Hepatocyte (in vitro differentiated cells): ENCODE data around the gene ABCC10. TPM values are rescaled to one million over a fixed set of nuclear protein-coding genes. Genes with fewer than 3 reads are reported as not detected.

Experiments used
- DNase-seq: peaks from one replicate; pipeline ENCODE4 v3.0.0-alpha.2; 2016; ENCODE audit warnings: low spot score
- H2AFZ ChIP-seq: fragments of 200-600 bp; sonication (generic); 2 replicates; pipeline ENCODE4 v1.6.0; 2016; ENCODE audit warnings: antibody characterized with exemption, mild to moderate bottlenecking
- H3K27ac ChIP-seq: fragments of 200-600 bp; sonication (generic); 2 replicates; pipeline ENCODE4 v1.5.1; 2016; ENCODE audit warnings: mild to moderate bottlenecking
- H3K27me3 ChIP-seq: fragments of 200-600 bp; sonication (generic); 2 replicates; pipeline ENCODE4 v1.6.1; 2016
- H3K36me3 ChIP-seq: fragments of 200-600 bp; sonication (generic); replicated peaks from 2 replicates; pipeline ENCODE4 v1.5.1; 2016; ENCODE audit warnings: low read depth; ENCODE audit not compliant: insufficient read depth
- H3K4me1 ChIP-seq: fragments of 200-600 bp; sonication (generic); 2 replicates; pipeline ENCODE4 v1.5.1; 2016; ENCODE audit warnings: mild to moderate bottlenecking, moderate library complexity; ENCODE audit not compliant: insufficient read depth
- H3K4me2 ChIP-seq: fragments of 200-600 bp; sonication (generic); 2 replicates; pipeline ENCODE4 v1.6.0; 2016
- H3K4me3 ChIP-seq: fragments of 200-600 bp; sonication (generic); 2 replicates; pipeline ENCODE4 v1.5.1; 2016; ENCODE audit warnings: mild to moderate bottlenecking
- H3K79me2 ChIP-seq: fragments of 200-600 bp; sonication (generic); 2 replicates; pipeline ENCODE4 v1.6.0; 2017; ENCODE audit warnings: mild to moderate bottlenecking
- H3K9me2 ChIP-seq: fragments of 200-600 bp; sonication (generic); replicated peaks from 2 replicates; pipeline ENCODE4 v1.6.0; 2017; ENCODE audit warnings: mild to moderate bottlenecking; ENCODE audit not compliant: insufficient read depth
- H3K9me3 ChIP-seq: fragments of 200-600 bp; sonication (generic); 2 replicates; pipeline ENCODE4 v1.5.1; 2016; ENCODE audit warnings: low read depth, mild to moderate bottlenecking
- H4K20me1 ChIP-seq: fragments of 200-600 bp; sonication (generic); 2 replicates; pipeline ENCODE4 v1.6.0; 2016; ENCODE audit warnings: mild to moderate bottlenecking; ENCODE audit not compliant: insufficient read depth, poor library complexity, severe bottlenecking
- EZH2 ChIP-seq: fragments of 200-600 bp; sonication (generic); IDR thresholded peaks from 2 replicates; pipeline ENCODE4 v1.6.1; 2016; ENCODE audit warnings: antibody characterized with exemption, mild to moderate bottlenecking, borderline replicate concordance
- EZH2phosphoT487 ChIP-seq: fragments of 200-600 bp; sonication (generic); IDR thresholded peaks from one replicate; pipeline ENCODE4 v1.6.1; 2018; ENCODE audit warnings: antibody characterized with exemption, mild to moderate bottlenecking, low read depth, moderate library complexity; ENCODE audit not compliant: unreplicated experiment, severe bottlenecking
- WGBS: methylation state at CpG from one replicate; pipeline ENCODE4 v1.1.6; 2016; ENCODE audit warnings: low lambda C conversion rate; ENCODE audit errors: missing lambda C conversion rate; 5-methylcytosine and 5-hydroxymethylcytosine counted together
- polyA plus RNA-seq: library from polyadenylated mRNA; unstranded; fragments of >200 nt; fragmentation: Nextera tagmentation; extraction: Ambion mirVana; gene quantifications from 2 replicates; pipeline ENCODE4 v1.2.1, GENCODE V29; 2016
- total RNA-seq: library from RNA; depleted of rRNA; stranded (reverse); fragments of >200 nt; gene quantifications from 2 replicates; pipeline ENCODE4 v1.2.3, GENCODE V29; 2014
- TF ChIP-seq, protein P1 (sequence below): fragments of 200-600 bp; sonication (generic); IDR thresholded peaks from 2 replicates; pipeline ENCODE4 v1.5.1; 2016; ENCODE audit warnings: antibody characterized with exemption, mild to moderate bottlenecking; ENCODE audit not compliant: poor library complexity

The ABCC10 gene
- total and polyA plus RNA-seq, 2 experiments from 2014 or later, result 16.7 to 33.3 TPM

GRCh38 chr6:43434001-43434840 lies 6.9 kb downstream of the ABCC10 start:
- no peaks in the 10 kb centered on the region for H3K36me3 ChIP-seq
- H3K4me3 ChIP-seq, result no peak overlapping the region
- no peaks in the 10 kb centered on the region for H3K9me2 ChIP-seq
- no peak for DNase-seq
- no peak overlapping the region for H3K4me2 ChIP-seq
- H3K4me1 ChIP-seq, result peaks cover 30% of the 10 kb centered on the region
- WGBS, result 92% methylated on average over 15 of the region's 15 CpGs
- H3K27me3 ChIP-seq, result no peaks in the 10 kb centered on the region
- no peak for TF ChIP-seq EZH2phosphoT487
- TF ChIP-seq EZH2, result no peak
- TF ChIP-seq, protein P1, sequence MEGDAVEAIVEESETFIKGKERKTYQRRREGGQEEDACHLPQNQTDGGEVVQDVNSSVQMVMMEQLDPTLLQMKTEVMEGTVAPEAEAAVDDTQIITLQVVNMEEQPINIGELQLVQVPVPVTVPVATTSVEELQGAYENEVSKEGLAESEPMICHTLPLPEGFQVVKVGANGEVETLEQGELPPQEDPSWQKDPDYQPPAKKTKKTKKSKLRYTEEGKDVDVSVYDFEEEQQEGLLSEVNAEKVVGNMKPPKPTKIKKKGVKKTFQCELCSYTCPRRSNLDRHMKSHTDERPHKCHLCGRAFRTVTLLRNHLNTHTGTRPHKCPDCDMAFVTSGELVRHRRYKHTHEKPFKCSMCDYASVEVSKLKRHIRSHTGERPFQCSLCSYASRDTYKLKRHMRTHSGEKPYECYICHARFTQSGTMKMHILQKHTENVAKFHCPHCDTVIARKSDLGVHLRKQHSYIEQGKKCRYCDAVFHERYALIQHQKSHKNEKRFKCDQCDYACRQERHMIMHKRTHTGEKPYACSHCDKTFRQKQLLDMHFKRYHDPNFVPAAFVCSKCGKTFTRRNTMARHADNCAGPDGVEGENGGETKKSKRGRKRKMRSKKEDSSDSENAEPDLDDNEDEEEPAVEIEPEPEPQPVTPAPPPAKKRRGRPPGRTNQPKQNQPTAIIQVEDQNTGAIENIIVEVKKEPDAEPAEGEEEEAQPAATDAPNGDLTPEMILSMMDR, result no peak
- peaks cover 19% of the 10 kb centered on the region for H3K79me2 ChIP-seq
- H3K9me3 ChIP-seq, result no peaks in the 10 kb centered on the region
- no peak overlapping the region for H2AFZ ChIP-seq
- no peaks in the 10 kb centered on the region for H4K20me1 ChIP-seq
- no peak overlapping the region for H3K27ac ChIP-seq

DNA sequence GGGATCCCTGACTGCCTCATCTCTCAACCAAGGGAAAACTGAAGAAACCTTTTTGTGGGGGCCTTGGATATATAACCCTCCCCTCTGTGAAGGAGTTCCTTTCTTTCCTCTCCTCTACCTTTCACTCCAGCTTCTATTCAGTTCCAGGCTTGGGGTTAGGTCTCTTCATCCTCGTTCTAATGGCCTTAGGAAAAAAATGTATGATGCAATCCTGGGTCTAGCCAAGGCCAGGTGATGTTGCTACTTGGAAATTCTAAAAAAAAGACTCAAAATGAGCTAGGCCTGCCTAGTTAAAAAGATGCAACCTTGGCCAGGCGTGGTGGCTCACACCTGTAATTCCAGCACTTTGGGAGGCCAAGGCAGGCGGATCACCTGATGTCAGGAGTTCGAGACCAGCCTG lies 7.6 kb downstream of the ABCC10 start:
- no peaks in the 10 kb centered on the region for H4K20me1 ChIP-seq
- no peaks in the 10 kb centered on the region for H3K9me3 ChIP-seq
- H3K27ac ChIP-seq, result no peak overlapping the region
- H3K27me3 ChIP-seq, result no peaks in the 10 kb centered on the region
- no peak overlapping the region for H3K4me3 ChIP-seq
- H3K36me3 ChIP-seq, result no peaks in the 10 kb centered on the region
- TF ChIP-seq EZH2 (no peak), EZH2phosphoT487 (no peak)
- TF ChIP-seq, protein P1, result no peak
- WGBS, result 94% methylated on average over 4 of the region's 4 CpGs
- H2AFZ ChIP-seq, result no peak overlapping the region
- DNase-seq, result no peak
- H3K4me1 ChIP-seq, result peaks cover 27% of the 10 kb centered on the region
- H3K79me2 ChIP-seq, result peaks cover 12% of the 10 kb centered on the region
- H3K4me2 ChIP-seq, result no peak overlapping the region
- H3K9me2 ChIP-seq, result no peaks in the 10 kb centered on the region

DNA sequence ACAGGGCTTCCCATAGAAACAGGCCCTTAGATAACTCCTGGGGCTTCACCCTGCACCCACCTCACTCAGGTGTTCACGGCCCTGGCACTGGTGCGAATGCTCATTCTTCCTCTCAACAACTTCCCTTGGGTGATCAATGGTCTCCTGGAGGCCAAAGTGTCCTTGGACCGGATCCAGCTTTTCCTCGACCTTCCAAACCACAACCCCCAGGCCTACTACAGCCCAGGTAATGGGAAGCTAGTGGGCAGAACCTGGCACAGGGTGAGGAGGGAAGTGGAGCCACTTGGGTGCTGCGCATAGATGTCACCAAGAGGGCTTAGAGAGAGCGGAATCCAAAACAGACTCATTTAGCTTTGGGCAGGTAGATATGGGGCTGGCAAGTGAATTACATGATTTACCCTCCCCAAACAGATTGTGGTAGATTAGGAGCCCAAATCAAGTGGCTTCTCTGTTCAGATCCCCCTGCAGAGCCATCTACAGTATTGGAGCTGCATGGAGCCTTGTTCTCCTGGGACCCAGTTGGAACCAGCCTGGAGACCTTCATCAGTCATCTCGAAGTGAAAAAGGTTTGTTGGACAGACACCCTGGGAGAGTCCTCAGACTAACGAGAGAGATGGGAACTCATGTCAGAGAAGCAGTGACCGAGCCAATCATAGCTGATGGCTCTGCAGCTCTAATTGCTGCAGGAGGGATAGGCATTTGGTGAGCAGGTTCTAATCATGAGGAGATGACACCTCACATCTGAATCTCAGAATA lies 8.5 kb downstream of the ABCC10 start:
- TF ChIP-seq EZH2phosphoT487, result no peak
- TF ChIP-seq, protein P1, result no peak
- no peak for TF ChIP-seq EZH2
- Histone ChIP-seq H3K9me3 (no peaks in the 10 kb centered on the region), H2AFZ (no peak overlapping the region), H3K79me2 (peaks cover 6% of the 10 kb centered on the region), H3K36me3 (no peaks in the 10 kb centered on the region), H3K27me3 (no peaks in the 10 kb centered on the region), H3K27ac (peak overlapping the region; percentile 81), H3K4me3 (no peak overlapping the region), H3K4me1 (peaks cover 27% of the 10 kb centered on the region), H3K9me2 (no peaks in the 10 kb centered on the region), H4K20me1 (no peaks in the 10 kb centered on the region), H3K4me2 (no peak overlapping the region)
- DNase-seq, result no peak
- WGBS, result 91% methylated on average over 9 of the region's 9 CpGs
